Stomach (tissue), 4 donors: ENCODE data around the gene LTV1.

ENCODE experiments used
- CTCF ChIP-seq, 7 experiments: fragments of 450-650 bp in 4 of 7; fragments of 200-600 bp in 3 of 7; sonication (generic) in 3 of 7; IDR thresholded peaks; one replicate each; pipeline ENCODE4 v1.5.1; 2016 to 2019; ENCODE audit warnings: antibody characterized with exemption in 7 of 7, control low read depth in 2 of 7, mild to moderate bottlenecking in 1 of 7
- POLR2AphosphoS5 ChIP-seq, 3 donors: sonication (generic); formaldehyde crosslinking; IDR thresholded peaks; one replicate each; pipeline ENCODE4 v1.6.1; 2016; ENCODE audit warnings: antibody characterized with exemption in 3 of 3

- TF ChIP-seq POLR2AphosphoS5 (IDR thresholded peaks at IDR 0.05) (no peak), CTCF (IDR thresholded peaks at IDR 0.05) (no peak)
Measured at GRCh38 chr6:143880412-143880811, 37.3 kb downstream of the LTV1 start.
